SK-N-SH treated with all-trans-retinoic acid at 6 μM for 48 hours (cell line): ENCODE results near the gene CELSR3.

Experiments
- ARNTL ChIP-seq: fragments of 450-650 bp; formaldehyde crosslinking; IDR thresholded peaks from 2 replicates; pipeline ENCODE4 v1.5.0; 2020; ENCODE audit warnings: low read depth, mild to moderate bottlenecking, moderate library complexity, borderline replicate concordance
- ESRRG ChIP-seq: fragments of 250-450 bp; sonication (Bioruptor Pico); IDR thresholded peaks from 2 replicates; pipeline ENCODE4 v1.6.1; 2021; ENCODE audit warnings: mild to moderate bottlenecking
- SNAI2 ChIP-seq: fragments of 250-450 bp; sonication (Bioruptor Pico); IDR thresholded peaks from 2 replicates; pipeline ENCODE4 v1.5.0; 2020; ENCODE audit warnings: mild to moderate bottlenecking, moderate library complexity

DNA sequence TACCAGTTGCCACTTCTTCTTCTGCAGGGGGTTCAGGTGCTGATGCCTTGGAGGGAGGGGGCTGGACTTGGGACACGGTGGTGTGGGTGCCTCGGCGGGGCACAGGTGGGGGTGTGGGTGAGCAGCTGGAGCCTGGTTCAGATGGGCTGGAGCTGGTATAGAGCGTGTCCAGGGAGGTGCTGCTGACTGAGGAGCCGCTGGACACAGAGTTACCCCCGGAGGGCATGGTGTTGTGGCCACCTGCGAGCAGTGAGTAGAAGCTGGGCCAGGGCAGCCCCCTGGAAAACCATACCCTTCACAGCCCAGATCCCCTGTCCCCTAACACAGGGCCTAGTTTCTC, 18.8 kb upstream of the CELSR3 start:
- TF ChIP-seq ESRRG = no peak
- TF ChIP-seq SNAI2 (CRISPR knock-in tag) = no peak
- no peak for TF ChIP-seq ARNTL (CRISPR knock-in tag)
